Bronchial epithelial cell (primary cell): ENCODE measurements around the gene TMEM218. TPM values are rescaled to one million over a fixed set of nuclear protein-coding genes. Genes with fewer than 3 reads are reported as not detected.
"Not testable (repeated sequence)": the region's sequence is repeated elsewhere in the genome, so short reads cannot be mapped to it uniquely, and the experiment has no call there.

Experiments
- DNase-seq: peaks from one replicate; pipeline ENCODE4 v3.0.0-alpha.2; 2010; ENCODE audit warnings: low read depth
- FAIRE-seq: peaks from 2 replicates; lab custom pipeline; 2011; peaks lifted over from hg19 to GRCh38; lab: Jason Lieb, UNC
- H3K27me3 ChIP-seq: 2 replicates; pipeline ENCODE4 v1.5.1; 2011; ENCODE audit warnings: low read length; ENCODE audit not compliant: control insufficient read depth, insufficient read depth
- H3K36me3 ChIP-seq: 2 replicates; pipeline ENCODE4 v1.5.1; 2011; ENCODE audit warnings: low read length; ENCODE audit not compliant: control insufficient read depth, insufficient read depth
- H3K4me3 ChIP-seq: 2 replicates; pipeline ENCODE4 v1.5.1; 2011; ENCODE audit warnings: mild to moderate bottlenecking, low read depth, low read length, control low read depth
- CTCF ChIP-seq: IDR thresholded peaks from 2 replicates; pipeline ENCODE4 v1.5.1; 2011; ENCODE audit warnings: mild to moderate bottlenecking, moderate library complexity, low read length, control low read depth, inconsistent platforms; ENCODE audit not compliant: insufficient read depth, severe bottlenecking
- total RNA-seq: library from RNA; depleted of rRNA; stranded (reverse); fragments of >200 nt; gene quantifications from 2 replicates; pipeline ENCODE4 v1.2.1, GENCODE V29; 2014

Gene TMEM218
- total RNA-seq, 1 donor from 2014 or later = 28.4 TPM

- FAIRE-seq (no peak), DNase-seq (no peak)
- TF ChIP-seq CTCF = no peak
- Histone ChIP-seq H3K27me3 (no peaks in the 10 kb centered on the region), H3K36me3 (peaks cover 3% of the 10 kb centered on the region), H3K4me3 (no peak overlapping the region)
Observed at GRCh38 chr11:125091877-125092664, 19.4 kb downstream of the TMEM218 start.

GRCh38 chr11:125091247-125091876, 20.1 kb downstream of the TMEM218 start:
- no peak overlapping the region for H3K4me3 ChIP-seq
- FAIRE-seq (no peak), DNase-seq (peak; percentile 89)
- H3K27me3 ChIP-seq = no peaks in the 10 kb centered on the region
- peaks cover 7% of the 10 kb centered on the region for H3K36me3 ChIP-seq
- TF ChIP-seq CTCF = peak; percentile 40

- Histone ChIP-seq H3K36me3 (peaks cover 8% of the 10 kb centered on the region), H3K4me3 (no peak overlapping the region), H3K27me3 (no peaks in the 10 kb centered on the region)
- FAIRE-seq = peak; percentile 32
- DNase-seq = no peak
- TF ChIP-seq CTCF = no peak
Observed at GRCh38 chr11:125090816-125091215, 20.6 kb downstream of the TMEM218 start.

GRCh38 chr11:125090151-125090550, 21.3 kb downstream of the TMEM218 start:
- H3K27me3 ChIP-seq, FAIRE-seq, DNase-seq, H3K4me3 ChIP-seq: not testable (repeated sequence)
- H3K36me3 ChIP-seq = peaks cover 11% of the 10 kb centered on the region

- H3K4me3 ChIP-seq, H3K27me3 ChIP-seq, FAIRE-seq, DNase-seq: not testable (repeated sequence)
- peaks cover 12% of the 10 kb centered on the region for H3K36me3 ChIP-seq
Observed at GRCh38 chr11:125089481-125089880, 21.9 kb downstream of the TMEM218 start.

GRCh38 chr11:125088576-125089455, 22.6 kb downstream of the TMEM218 start:
- no peak overlapping the region for H3K4me3 ChIP-seq
- no peak for FAIRE-seq
- H3K36me3 ChIP-seq = peaks cover 12% of the 10 kb centered on the region
- H3K27me3 ChIP-seq = no peaks in the 10 kb centered on the region
- DNase-seq = no peak
- no peak for TF ChIP-seq CTCF
